DOHH2 (cell line): ENCODE results near the gene SCUBE1.

Experiments
- H3F3A ChIP-seq: fragments of 200-600 bp; sonication (generic), shearing (Covaris generic); 2 replicates; pipeline ENCODE4 v1.6.0; 2016; ENCODE audit warnings: antibody characterized with exemption, mild to moderate bottlenecking; ENCODE audit not compliant: control insufficient read depth, insufficient read depth
- H3K27ac ChIP-seq: fragments of 200-600 bp; sonication (generic); 2 replicates; pipeline ENCODE4 v1.5.1; 2014; ENCODE audit warnings: low read depth, mild to moderate bottlenecking, low read length, moderate library complexity
- H3K27me3 ChIP-seq: fragments of 200-600 bp; sonication (generic); 2 replicates; pipeline ENCODE4 v1.6.1; 2014; ENCODE audit warnings: mild to moderate bottlenecking, low read length, mixed read lengths; ENCODE audit not compliant: control insufficient read depth
- H3K36me3 ChIP-seq: fragments of 200-600 bp; sonication (generic); 2 replicates; pipeline ENCODE4 v1.6.1; 2014; ENCODE audit warnings: mild to moderate bottlenecking, low read length, moderate library complexity, mixed read lengths; ENCODE audit not compliant: control insufficient read depth
- H3K4me1 ChIP-seq: fragments of 200-600 bp; sonication (generic); 2 replicates; pipeline ENCODE4 v1.6.1; 2014; ENCODE audit warnings: mild to moderate bottlenecking, low read length, mixed read lengths; ENCODE audit not compliant: control insufficient read depth
- H3K4me2 ChIP-seq: fragments of 200-600 bp; sonication (generic); 2 replicates; pipeline ENCODE4 v1.6.0; 2014; ENCODE audit warnings: mild to moderate bottlenecking, low read length, moderate library complexity
- H3K4me3 ChIP-seq: fragments of 200-600 bp; sonication (generic); 2 replicates; pipeline ENCODE4 v1.5.1; 2014; ENCODE audit warnings: mild to moderate bottlenecking, low read length, mixed read lengths
- H3K79me2 ChIP-seq: fragments of 200-600 bp; sonication (generic); 2 replicates; pipeline ENCODE4 v1.6.1; 2014; ENCODE audit warnings: mild to moderate bottlenecking, low read length, mixed read lengths; ENCODE audit not compliant: control insufficient read depth
- H3K9me2 ChIP-seq: fragments of 200-600 bp; sonication (generic); replicated peaks from 2 replicates; pipeline ENCODE4 v1.6.1; 2014; ENCODE audit warnings: mild to moderate bottlenecking, low read length, mixed read lengths; ENCODE audit not compliant: control insufficient read depth
- H3K9me3 ChIP-seq: fragments of 200-600 bp; sonication (generic); 2 replicates; pipeline ENCODE4 v1.6.1; 2014; ENCODE audit warnings: antibody characterized with exemption, low read length, mixed read lengths; ENCODE audit not compliant: control insufficient read depth, insufficient read depth
- H4K20me1 ChIP-seq: fragments of 200-600 bp; sonication (generic); 2 replicates; pipeline ENCODE4 v1.6.0; 2014; ENCODE audit warnings: low read depth, mild to moderate bottlenecking, antibody characterized with exemption, low read length, moderate library complexity; ENCODE audit not compliant: control insufficient read depth, insufficient read depth
- CTCF ChIP-seq: fragments of 200-600 bp; sonication (generic); IDR thresholded peaks from one replicate; pipeline ENCODE4 v1.5.1; 2014; ENCODE audit warnings: antibody characterized with exemption, mild to moderate bottlenecking, low read depth, low read length; ENCODE audit not compliant: poor library complexity, severe bottlenecking
- EZH2phosphoT487 ChIP-seq: fragments of 200-600 bp; sonication (generic); IDR thresholded peaks from 2 replicates; pipeline ENCODE4 v1.6.1; 2017; ENCODE audit warnings: borderline replicate concordance, mild to moderate bottlenecking, antibody characterized with exemption, low read length, moderate library complexity, mixed read lengths

The SCUBE1 gene

DNA sequence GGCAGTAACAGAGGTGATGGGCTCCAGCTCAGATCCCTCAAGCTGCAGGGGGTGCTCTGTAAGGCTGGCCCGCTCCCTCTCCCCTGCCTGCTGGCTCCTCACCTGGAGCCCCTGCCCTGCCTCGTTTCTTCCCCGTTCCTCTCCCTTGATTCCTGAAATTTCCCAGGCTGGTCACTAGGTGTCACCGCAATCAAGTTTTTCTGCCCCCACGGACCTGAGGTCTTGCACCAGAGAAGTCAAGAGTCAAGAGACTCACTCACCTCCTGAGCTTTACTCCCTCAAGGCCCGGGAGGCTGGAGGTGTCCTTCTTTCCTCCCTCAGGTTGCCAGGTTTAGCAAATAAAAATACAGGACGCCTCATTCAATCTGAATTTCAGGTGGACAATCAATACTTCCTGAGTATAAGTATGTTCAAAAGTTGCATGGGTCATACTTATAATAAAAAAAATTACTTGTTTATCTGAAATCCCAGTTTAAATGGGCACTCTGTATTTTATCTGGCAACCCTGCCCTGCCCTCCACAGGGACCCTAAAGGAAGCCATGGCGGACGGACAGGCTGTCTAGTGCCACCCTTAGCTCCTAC lies 69.2 kb downstream of the SCUBE1 start:
- Histone ChIP-seq H4K20me1 (no peaks in the 10 kb centered on the region), H3K4me3 (no peak overlapping the region), H3K4me1 (no peaks in the 10 kb centered on the region), H3K27me3 (no peaks in the 10 kb centered on the region), H3K9me3 (no peaks in the 10 kb centered on the region), H3K9me2 (no peaks in the 10 kb centered on the region), H3K79me2 (no peaks in the 10 kb centered on the region), H3K36me3 (no peaks in the 10 kb centered on the region), H3K4me2 (no peak overlapping the region), H3F3A (no peaks in the 10 kb centered on the region), H3K27ac (no peak overlapping the region)
- no peak for TF ChIP-seq EZH2phosphoT487
- peak; percentile 66 for TF ChIP-seq CTCF

DNA sequence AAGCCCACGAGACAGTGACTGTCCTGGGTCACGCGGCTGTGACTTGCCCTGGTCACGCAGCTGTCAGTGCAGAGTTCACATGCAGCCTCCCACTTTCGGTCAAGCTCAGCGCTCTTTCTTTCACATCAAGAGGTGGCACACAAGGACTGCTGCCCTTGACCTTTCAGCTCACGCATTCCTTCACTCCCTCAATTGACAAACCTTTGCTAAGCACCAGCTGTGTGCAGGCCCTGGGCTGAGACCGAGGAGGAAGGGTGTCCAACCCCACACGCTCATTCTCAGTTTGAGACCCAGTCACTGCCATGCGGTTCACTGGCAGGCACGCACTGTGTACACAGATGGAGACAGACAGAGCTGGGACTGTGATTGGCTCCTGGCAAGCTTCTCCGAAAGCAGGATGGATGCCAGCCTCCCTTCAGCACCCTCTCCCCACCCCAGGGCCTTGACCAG lies 70.3 kb downstream of the SCUBE1 start:
- Histone ChIP-seq H3K79me2 (no peaks in the 10 kb centered on the region), H4K20me1 (no peaks in the 10 kb centered on the region), H3K27me3 (no peaks in the 10 kb centered on the region), H3K9me2 (no peaks in the 10 kb centered on the region), H3K4me2 (no peak overlapping the region), H3K27ac (no peak overlapping the region), H3K4me1 (no peaks in the 10 kb centered on the region), H3K4me3 (no peak overlapping the region), H3F3A (no peaks in the 10 kb centered on the region), H3K36me3 (no peaks in the 10 kb centered on the region), H3K9me3 (no peaks in the 10 kb centered on the region)
- TF ChIP-seq CTCF (no peak), EZH2phosphoT487 (no peak)

DNA sequence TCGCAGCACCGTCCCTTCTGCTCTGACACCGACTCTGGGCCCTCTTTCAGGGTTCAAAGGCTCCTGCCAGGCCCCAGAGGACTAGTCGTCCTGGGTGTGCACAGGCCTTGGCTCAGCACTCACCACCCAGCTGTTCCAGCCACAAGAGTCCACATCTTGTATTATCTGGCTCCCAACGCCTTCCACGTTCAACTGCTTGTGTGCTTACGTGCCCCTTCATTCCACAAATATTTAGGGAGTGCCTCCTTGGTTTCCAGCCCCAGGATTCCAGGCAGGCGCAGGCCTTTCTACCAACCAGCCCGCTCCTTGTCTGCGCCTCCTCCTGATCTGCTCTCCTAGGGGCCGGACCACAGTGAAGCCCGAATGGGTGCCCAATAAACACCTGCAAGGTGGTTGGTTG lies 70.9 kb downstream of the SCUBE1 start:
- TF ChIP-seq EZH2phosphoT487 (no peak), CTCF (no peak)
- Histone ChIP-seq H3K27me3 (no peaks in the 10 kb centered on the region), H3K4me1 (no peaks in the 10 kb centered on the region), H3F3A (no peaks in the 10 kb centered on the region), H4K20me1 (no peaks in the 10 kb centered on the region), H3K4me2 (no peak overlapping the region), H3K9me2 (no peaks in the 10 kb centered on the region), H3K27ac (no peak overlapping the region), H3K36me3 (no peaks in the 10 kb centered on the region), H3K79me2 (no peaks in the 10 kb centered on the region), H3K4me3 (no peak overlapping the region), H3K9me3 (no peaks in the 10 kb centered on the region)

DNA sequence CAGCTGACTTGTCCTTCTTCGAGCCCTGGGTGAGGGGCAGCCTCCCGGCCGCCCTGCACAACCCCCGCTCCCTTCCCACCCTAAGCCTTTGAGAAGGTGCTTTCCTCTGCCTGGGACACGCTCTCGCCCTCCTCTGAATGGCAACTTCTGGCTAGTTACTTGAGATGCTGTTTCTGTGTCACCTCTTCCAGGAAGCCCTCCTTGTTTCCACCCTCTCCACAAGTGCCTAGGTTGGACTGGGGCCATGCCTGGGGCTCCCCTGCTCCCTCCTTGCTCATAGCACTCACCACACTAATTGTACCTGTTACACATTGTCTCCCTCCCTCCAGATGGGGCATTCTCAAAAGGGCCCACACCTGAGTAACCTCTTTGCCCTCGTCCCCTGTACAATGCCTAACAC lies 72.2 kb downstream of the SCUBE1 start:
- Histone ChIP-seq H4K20me1 (no peaks in the 10 kb centered on the region), H3K27me3 (no peaks in the 10 kb centered on the region), H3K36me3 (no peaks in the 10 kb centered on the region), H3K4me1 (no peaks in the 10 kb centered on the region), H3K4me2 (no peak overlapping the region), H3K27ac (no peak overlapping the region), H3K4me3 (no peak overlapping the region), H3K9me3 (no peaks in the 10 kb centered on the region), H3K9me2 (no peaks in the 10 kb centered on the region), H3K79me2 (no peaks in the 10 kb centered on the region), H3F3A (no peaks in the 10 kb centered on the region)
- TF ChIP-seq EZH2phosphoT487 (no peak), CTCF (no peak)
